ENCODE data around the gene APLNR.

DNA sequence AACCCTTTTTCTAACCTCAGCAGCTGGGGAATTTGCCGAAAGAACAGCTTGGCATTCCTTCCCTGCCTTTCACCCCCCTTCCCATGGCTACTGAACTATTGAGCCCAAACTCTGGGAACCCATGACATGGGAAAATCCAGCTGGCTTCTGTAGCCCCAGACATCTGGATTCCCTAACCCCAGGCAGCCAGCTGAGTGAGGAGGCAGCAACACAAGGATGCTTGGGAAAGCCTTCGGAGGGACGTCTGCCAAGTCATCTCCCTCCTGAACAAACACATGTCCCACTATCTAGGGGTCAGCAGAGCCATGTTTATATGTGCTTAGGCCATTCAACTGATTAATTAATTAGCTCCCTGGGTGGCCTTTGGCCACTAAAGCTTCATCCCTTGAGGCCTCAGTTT is 33.7 kb downstream of the APLNR start:
- TF ChIP-seq, protein P1, sequence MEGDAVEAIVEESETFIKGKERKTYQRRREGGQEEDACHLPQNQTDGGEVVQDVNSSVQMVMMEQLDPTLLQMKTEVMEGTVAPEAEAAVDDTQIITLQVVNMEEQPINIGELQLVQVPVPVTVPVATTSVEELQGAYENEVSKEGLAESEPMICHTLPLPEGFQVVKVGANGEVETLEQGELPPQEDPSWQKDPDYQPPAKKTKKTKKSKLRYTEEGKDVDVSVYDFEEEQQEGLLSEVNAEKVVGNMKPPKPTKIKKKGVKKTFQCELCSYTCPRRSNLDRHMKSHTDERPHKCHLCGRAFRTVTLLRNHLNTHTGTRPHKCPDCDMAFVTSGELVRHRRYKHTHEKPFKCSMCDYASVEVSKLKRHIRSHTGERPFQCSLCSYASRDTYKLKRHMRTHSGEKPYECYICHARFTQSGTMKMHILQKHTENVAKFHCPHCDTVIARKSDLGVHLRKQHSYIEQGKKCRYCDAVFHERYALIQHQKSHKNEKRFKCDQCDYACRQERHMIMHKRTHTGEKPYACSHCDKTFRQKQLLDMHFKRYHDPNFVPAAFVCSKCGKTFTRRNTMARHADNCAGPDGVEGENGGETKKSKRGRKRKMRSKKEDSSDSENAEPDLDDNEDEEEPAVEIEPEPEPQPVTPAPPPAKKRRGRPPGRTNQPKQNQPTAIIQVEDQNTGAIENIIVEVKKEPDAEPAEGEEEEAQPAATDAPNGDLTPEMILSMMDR (IDR thresholded peaks at IDR 0.05; ENCODE audit: low read depth, low read length), result no peak
- no peak for TF ChIP-seq EZH2phosphoT487 (IDR thresholded peaks at IDR 0.05; ENCODE audit: low read depth)

All from OCI-LY3 (cell line).